B cell (primary cell): Measurements from ENCODE around the gene CELF4. TPM values are rescaled to one million over a fixed set of nuclear protein-coding genes. Genes with fewer than 3 reads are reported as not detected.

Experiments
- ATAC-seq: fragments of 200-7000 bp; cut with Tn5 transposase; one replicate; pipeline ENCODE4 v1.10.0; 2021; ENCODE audit warnings: low read depth, mild to moderate bottlenecking, moderate number of reproducible peaks, moderate library complexity
- CTCF ChIA-PET: fragments of 350-600 bp; sonication (Branson Sonifier 250); formaldehyde crosslinking; loops from one replicate; lab custom pipeline; 2021; ENCODE audit warnings: antibody characterized with exemption, inconsistent platforms; lab: Charles Lee
- POLR2A ChIA-PET: fragments of 350-600 bp; sonication (Branson Sonifier 250); formaldehyde crosslinking; loops from one replicate; lab custom pipeline; 2021; ENCODE audit warnings: antibody characterized with exemption; lab: Charles Lee
- DNase-seq: peaks from one replicate; pipeline ENCODE4 v3.0.0; 2013
- H2AFZ ChIP-seq: 2 replicates; pipeline ENCODE4 v1.6.1; 2012; ENCODE audit warnings: mild to moderate bottlenecking, low read depth, low read length; ENCODE audit not compliant: insufficient read depth, poor library complexity, severe bottlenecking
- H3K27ac ChIP-seq, 2 donors: 1 replicate in 1 of 2; 2 replicates in 1 of 2; pipeline ENCODE4 v1.5.1; 2012 to 2013; ENCODE audit warnings: low read length in 2 of 2, mild to moderate bottlenecking in 2 of 2, moderate library complexity in 1 of 2
- H3K27me3 ChIP-seq, 4 experiments: fragments of 200-600 bp in 1 of 4; sonication (generic) in 1 of 4; replicated peaks in 1 of 4; 1 replicate in 2 of 4; 2 replicates in 2 of 4; pipeline versions ENCODE4 v1.6.1 to v1.7.0; 2013 to 2016; ENCODE audit warnings: low read length in 3 of 4, mild to moderate bottlenecking in 2 of 4, mixed read lengths in 1 of 4, moderate library complexity in 1 of 4; ENCODE audit not compliant: insufficient read depth in 4 of 4, control insufficient read depth in 3 of 4; ENCODE audit errors: control extremely low read depth in 1 of 4
- H3K36me3 ChIP-seq, 2 experiments: replicated peaks in 1 of 2; 1 replicate in 1 of 2; 2 replicates in 1 of 2; pipeline versions ENCODE4 v1.6.1 to v1.7.1; 2013; ENCODE audit warnings: low read length in 1 of 2; ENCODE audit not compliant: insufficient read depth in 2 of 2, control insufficient read depth in 1 of 2; ENCODE audit errors: control extremely low read depth in 1 of 2, extremely low read depth in 1 of 2
- H3K4me1 ChIP-seq, 2 donors: fragments of 200-600 bp in 1 of 2; sonication (generic) in 1 of 2; 1 replicate in 1 of 2; 2 replicates in 1 of 2; pipeline versions ENCODE4 v1.5.1 to v1.6.1; 2013 to 2017; ENCODE audit warnings: low read length in 2 of 2; ENCODE audit not compliant: control insufficient read depth in 2 of 2, insufficient read depth in 2 of 2
- H3K4me2 ChIP-seq: replicated peaks from 2 replicates; pipeline ENCODE3; 2012; ENCODE audit warnings: mild to moderate bottlenecking, low read depth, low read length; ENCODE audit not compliant: poor library complexity, severe bottlenecking
- H3K4me3 ChIP-seq, 5 experiments: fragments of 200-600 bp in 1 of 5; sonication (generic) in 1 of 5; 1 replicate in 3 of 5; 2 replicates in 2 of 5; pipeline versions ENCODE4 v1.5.1 to v1.7.0; 2011 to 2016; ENCODE audit warnings: low read length in 4 of 5, mild to moderate bottlenecking in 4 of 5, low read depth in 2 of 5, control low read depth in 1 of 5, moderate library complexity in 1 of 5; ENCODE audit not compliant: insufficient read depth in 1 of 5; ENCODE audit errors: control extremely low read depth in 1 of 5, extremely low read depth in 1 of 5
- H3K79me2 ChIP-seq: fragments of 200-600 bp; sonication (generic); one replicate; pipeline ENCODE4 v1.6.0; 2016; ENCODE audit warnings: low read length; ENCODE audit not compliant: control insufficient read depth, insufficient read depth
- H3K9ac ChIP-seq: fragments of 200-600 bp; sonication (generic); 2 replicates; pipeline ENCODE4 v1.6.1; 2017; ENCODE audit warnings: mild to moderate bottlenecking, low read length, moderate library complexity
- H3K9me3 ChIP-seq, 3 donors: one replicate each; pipeline versions ENCODE4 v1.6.1 to v1.7.1; 2013; ENCODE audit warnings: low read length in 2 of 3; ENCODE audit not compliant: control insufficient read depth in 2 of 3, insufficient read depth in 1 of 3; ENCODE audit errors: control extremely low read depth in 1 of 3
- H4K20me1 ChIP-seq: 2 replicates; pipeline ENCODE4 v1.6.0; 2012; ENCODE audit warnings: mild to moderate bottlenecking, low read length; ENCODE audit not compliant: insufficient read depth, control insufficient read depth, poor library complexity, severe bottlenecking
- H3K27ac Mint-ChIP-seq: one replicate; pipeline ENCODE4 v1.8.0; 2021; ENCODE audit warnings: mixed read lengths
- H3K27me3 Mint-ChIP-seq: one replicate; pipeline ENCODE4 v1.8.0; 2021; ENCODE audit warnings: mixed read lengths
- H3K4me1 Mint-ChIP-seq: one replicate; pipeline ENCODE4 v1.8.0; 2021; ENCODE audit warnings: mixed read lengths
- H3K4me3 Mint-ChIP-seq: one replicate; pipeline ENCODE4 v1.8.0; 2021; ENCODE audit warnings: mixed read lengths
- H3K9me3 Mint-ChIP-seq: one replicate; pipeline ENCODE4 v1.8.0; 2022; ENCODE audit warnings: mixed read lengths; ENCODE audit not compliant: insufficient read depth
- CTCF ChIP-seq: fragments of 200-600 bp; IDR thresholded peaks from one replicate; pipeline ENCODE4 v1.8.0; 2022; ENCODE audit warnings: antibody characterized with exemption, mild to moderate bottlenecking
- EZH2 ChIP-seq: IDR thresholded peaks from 2 replicates; pipeline ENCODE4 v1.6.1; 2012; ENCODE audit warnings: borderline replicate concordance, low read depth, mild to moderate bottlenecking, moderate library complexity, low read length; ENCODE audit not compliant: insufficient read depth, poor library complexity, severe bottlenecking
- WGBS: methylation state at CpG from one replicate; pipeline ENCODE4 v1.1.5; 2013; ENCODE audit warnings: missing lambda C conversion rate; ENCODE audit not compliant: insufficient coverage; 5-methylcytosine and 5-hydroxymethylcytosine counted together
- intact Hi-C: fragments of 100-400 bp; cut with micrococcal nuclease; formaldehyde crosslinking; loops from one replicate; pipeline ENCODE4 v1.10.0; 2022
- polyA plus RNA-seq: library from polyadenylated mRNA; depleted of rRNA; stranded (reverse); fragments of >200 nt; gene quantifications from 2 replicates; pipeline ENCODE4 v1.2.3, GENCODE V29; 2012
- total RNA-seq, 2 donors: library from RNA; stranded (reverse); fragments of 120-200 nt in 1 of 2; gene quantifications; 1 replicate in 1 of 2; 2 replicates in 1 of 2; pipeline versions ENCODE4 v1.2.3 to v1.2.4, GENCODE V29; 2013 to 2022

Gene CELF4
- total and polyA plus RNA-seq, 2 donors (not counting 1 experiment from before 2014, with no cell fraction given): not detected

GRCh38 chr18:37608876-37609275, 43.3 kb upstream of the CELF4 start:
- 94% methylated on average over 7 of the region's 10 CpGs for WGBS

GRCh38 chr18:37607281-37607680, 41.7 kb upstream of the CELF4 start:
- Mint-ChIP-seq H3K4me1 (no peaks in the 10 kb centered on the region), H3K27me3 (no peaks in the 10 kb centered on the region), H3K9me3 (peaks cover 7% of the 10 kb centered on the region), H3K4me3 (no peak overlapping the region), H3K27ac (no peak overlapping the region)
- intact Hi-C loops: no loop called here
- H3K4me3 ChIP-seq: no peak overlapping the region
- no peak overlapping the region for H2AFZ ChIP-seq
- no peaks in the 10 kb centered on the region for H3K27me3 ChIP-seq
- H4K20me1 ChIP-seq: no peaks in the 10 kb centered on the region
- DNase-seq (no peak), ATAC-seq (no peak)
- ChIA-PET POLR2A (no interaction called here), CTCF (no interaction called here)
- TF ChIP-seq EZH2: no peak
- no peak for TF ChIP-seq CTCF
- WGBS: 96% methylated on average over 9 of the region's 11 CpGs
- no peak overlapping the region for H3K9ac ChIP-seq
- H3K36me3 ChIP-seq: no peaks in the 10 kb centered on the region
- no peaks in the 10 kb centered on the region for H3K79me2 ChIP-seq
- peaks cover 0 to 20% (median 0%) of the 10 kb centered on the region in 3 donors for H3K9me3 ChIP-seq
- H3K27ac ChIP-seq: no peak overlapping the region
- no peak overlapping the region for H3K4me2 ChIP-seq
- no peaks in the 10 kb centered on the region for H3K4me1 ChIP-seq

More at GRCh38 chr18:37608876-37609275, 43.3 kb upstream of the CELF4 start:
- Histone ChIP-seq H3K4me2 (no peak overlapping the region), H3K27ac (no peak overlapping the region), H3K9ac (no peak overlapping the region), H3K4me1 (no peaks in the 10 kb centered on the region), H3K36me3 (no peaks in the 10 kb centered on the region), H3K79me2 (no peaks in the 10 kb centered on the region), H3K9me3 (peaks cover 0 to 18% (median 0%) of the 10 kb centered on the region in 3 donors), H2AFZ (no peak overlapping the region), H3K27me3 (no peaks in the 10 kb centered on the region), H4K20me1 (no peaks in the 10 kb centered on the region), H3K4me3 (no peak overlapping the region)
- ATAC-seq (no peak), DNase-seq (no peak)
- CTCF ChIA-PET: no interaction called here
- Mint-ChIP-seq H3K27ac (no peak overlapping the region), H3K4me1 (no peaks in the 10 kb centered on the region), H3K4me3 (no peak overlapping the region), H3K9me3 (peaks cover 7% of the 10 kb centered on the region), H3K27me3 (no peaks in the 10 kb centered on the region)
- intact Hi-C loops: no loop called here
- TF ChIP-seq CTCF: no peak
- TF ChIP-seq EZH2: no peak
- POLR2A ChIA-PET: no interaction called here
